NCI-H128 (cell line): Measurements from ENCODE around the gene CDH11.

ENCODE experiments used
- DNase-seq: peaks from one replicate; lab custom pipeline; 2025; ENCODE audit not compliant: unreplicated experiment; lab: John Stamatoyannopoulos, UW

The CDH11 gene

GRCh38 chr16:65117811-65118448 lies 3.9 kb downstream of the CDH11 start:
- peak; percentile 12 for DNase-seq

- DNase-seq, result no peak
Measured at GRCh38 chr16:65116818-65117430, 4.9 kb downstream of the CDH11 start.

- no peak for DNase-seq
Measured at GRCh38 chr16:65116216-65116615, 5.6 kb downstream of the CDH11 start.

- no peak for DNase-seq
Measured at GRCh38 chr16:65114527-65114926, 7.3 kb downstream of the CDH11 start.

- no peak for DNase-seq
Measured at GRCh38 chr16:65113441-65113840, 8.4 kb downstream of the CDH11 start.

- no peak for DNase-seq
Measured at GRCh38 chr16:65111306-65111705, 10.6 kb downstream of the CDH11 start.

- no peak for DNase-seq
Measured at GRCh38 chr16:65106757-65107156, 15.1 kb downstream of the CDH11 start.

- DNase-seq, result no peak
Measured at GRCh38 chr16:65105171-65105570, 16.7 kb downstream of the CDH11 start.

- no peak for DNase-seq
Measured at GRCh38 chr16:65104471-65104870, 17.4 kb downstream of the CDH11 start.

- DNase-seq, result no peak
Measured at GRCh38 chr16:65102326-65102725, 19.5 kb downstream of the CDH11 start.

GRCh38 chr16:65101009-65101408 lies 20.9 kb downstream of the CDH11 start:
- no peak for DNase-seq

- no peak for DNase-seq
Measured at GRCh38 chr16:65099607-65100006, 22.3 kb downstream of the CDH11 start.

- no peak for DNase-seq
Measured at GRCh38 chr16:65098916-65099315, 22.9 kb downstream of the CDH11 start.

- no peak for DNase-seq
Measured at GRCh38 chr16:65097296-65097695, 24.6 kb downstream of the CDH11 start.

GRCh38 chr16:65095906-65096305 lies 26.0 kb downstream of the CDH11 start:
- no peak for DNase-seq

- no peak for DNase-seq
Measured at GRCh38 chr16:65095090-65095728, 26.7 kb downstream of the CDH11 start.

GRCh38 chr16:65094009-65094408 lies 27.9 kb downstream of the CDH11 start:
- no peak for DNase-seq

GRCh38 chr16:65083164-65083857 lies 38.6 kb downstream of the CDH11 start:
- no peak for DNase-seq

GRCh38 chr16:65079549-65079948 lies 42.3 kb downstream of the CDH11 start:
- DNase-seq, result no peak

GRCh38 chr16:65077181-65077580 lies 44.7 kb downstream of the CDH11 start:
- DNase-seq, result no peak

- no peak for DNase-seq
Measured at GRCh38 chr16:65075877-65076276, 46.0 kb downstream of the CDH11 start.
